Measurements from ENCODE around the gene AMPH.

GRCh38 chr7:38452681-38453108 lies 178.5 kb downstream of the AMPH start:
- TF ChIP-seq, protein P1, sequence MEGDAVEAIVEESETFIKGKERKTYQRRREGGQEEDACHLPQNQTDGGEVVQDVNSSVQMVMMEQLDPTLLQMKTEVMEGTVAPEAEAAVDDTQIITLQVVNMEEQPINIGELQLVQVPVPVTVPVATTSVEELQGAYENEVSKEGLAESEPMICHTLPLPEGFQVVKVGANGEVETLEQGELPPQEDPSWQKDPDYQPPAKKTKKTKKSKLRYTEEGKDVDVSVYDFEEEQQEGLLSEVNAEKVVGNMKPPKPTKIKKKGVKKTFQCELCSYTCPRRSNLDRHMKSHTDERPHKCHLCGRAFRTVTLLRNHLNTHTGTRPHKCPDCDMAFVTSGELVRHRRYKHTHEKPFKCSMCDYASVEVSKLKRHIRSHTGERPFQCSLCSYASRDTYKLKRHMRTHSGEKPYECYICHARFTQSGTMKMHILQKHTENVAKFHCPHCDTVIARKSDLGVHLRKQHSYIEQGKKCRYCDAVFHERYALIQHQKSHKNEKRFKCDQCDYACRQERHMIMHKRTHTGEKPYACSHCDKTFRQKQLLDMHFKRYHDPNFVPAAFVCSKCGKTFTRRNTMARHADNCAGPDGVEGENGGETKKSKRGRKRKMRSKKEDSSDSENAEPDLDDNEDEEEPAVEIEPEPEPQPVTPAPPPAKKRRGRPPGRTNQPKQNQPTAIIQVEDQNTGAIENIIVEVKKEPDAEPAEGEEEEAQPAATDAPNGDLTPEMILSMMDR (IDR thresholded peaks at IDR 0.05) = no peak
- no peak for TF ChIP-seq POLR2A (IDR thresholded peaks at IDR 0.05)

Measured in thyroid gland (tissue), 4 donors.